ENCODE data around the gene PLOD3. TPM values are rescaled to one million over a fixed set of nuclear protein-coding genes. Genes with fewer than 3 reads are reported as not detected.

The PLOD3 gene
- polyA plus RNA-seq, 1 donor (not counting 4 experiments of a cell fraction or from before 2014, with no cell fraction given): 31.6 TPM

DNA sequence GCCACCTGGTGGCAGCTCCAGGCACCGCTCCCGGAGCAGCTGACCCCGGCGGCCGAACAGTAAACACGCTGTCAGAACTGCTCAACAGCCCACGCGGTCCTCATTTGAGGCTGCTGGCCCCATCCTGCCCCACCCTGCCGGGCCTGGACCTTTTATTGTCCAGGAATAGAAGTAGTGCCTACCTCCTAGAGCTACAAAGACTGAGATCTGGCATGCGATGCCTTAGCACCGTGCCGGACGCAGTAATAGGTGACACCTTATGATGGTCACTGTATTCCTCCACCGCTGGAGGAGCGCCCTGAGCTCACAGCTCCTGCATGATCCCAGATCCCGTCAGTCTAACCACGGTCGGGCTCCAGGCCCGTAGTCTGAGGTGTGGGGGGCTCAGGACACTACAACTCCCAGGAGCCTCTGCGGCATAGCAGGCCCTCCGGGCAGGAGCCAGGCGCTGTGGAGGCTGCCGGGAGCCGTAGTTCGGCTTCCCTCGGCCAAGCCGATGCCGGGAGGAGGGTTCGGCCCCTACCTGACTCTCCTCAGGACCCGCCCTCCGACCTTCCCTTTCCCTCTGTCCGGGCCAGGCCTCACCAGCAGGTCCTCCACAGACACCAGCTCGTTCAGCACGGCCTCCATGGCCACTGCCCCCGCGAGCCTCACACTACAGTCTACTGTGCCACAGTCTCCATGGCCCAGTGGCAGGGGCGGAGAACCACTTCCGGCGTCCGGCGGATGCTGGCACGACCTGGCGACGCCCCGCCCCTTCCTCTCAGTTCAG is 27.2 kb upstream of the PLOD3 start, which contains the start of gene FIS1:
Gene FIS1, minus strand, starts transcription at position 707 of the 772 bp plus-strand sequence. Its CDS starts 77 bp downstream, at position 630.
- DNase-seq (ENCODE audit: low read depth, low spot score) (no peak), FAIRE-seq (peak; percentile 20)
- Histone ChIP-seq H3K9me3 (ENCODE audit: control insufficient read depth, low read depth, low read length) (no peaks in the 10 kb centered on the region), H2AFZ (ENCODE audit: control insufficient read depth, low read length) (peak within 1 kb of the TSS; percentile 93), H3K4me1 (ENCODE audit: control insufficient read depth, extremely low read depth, insufficient read depth, low read length) (peaks cover 24% of the 10 kb centered on the region), H3K9me1 (ENCODE audit: control insufficient read depth, extremely low read depth, insufficient read depth, low read length) (no peaks in the 10 kb centered on the region), H3K4me2 (ENCODE audit: control insufficient read depth, extremely low read depth, insufficient read depth, low read depth, low read length) (peak within 1 kb of the TSS; percentile 93), H3K27ac (ENCODE audit: control insufficient read depth, insufficient read depth, low read length) (peak within 1 kb of the TSS; percentile 74), H3K79me2 (ENCODE audit: control insufficient read depth, insufficient read depth, low read length) (peaks cover 59% of the 10 kb centered on the region), H3K4me3 (ENCODE audit: control insufficient read depth in 2 of 3, extremely low read depth in 1 of 3, insufficient read depth in 2 of 3, low read depth in 1 of 3, low read length in 3 of 3) (peak within 1 kb of the TSS; percentile 64 to 73 (median 66)), H4K20me1 (ENCODE audit: control insufficient read depth, extremely low read depth, insufficient read depth, low read length) (no peaks in the 10 kb centered on the region), H3K27me3 (ENCODE audit: control insufficient read depth, extremely low read depth, insufficient read depth, low read length) (no peaks in the 10 kb centered on the region), H3K9ac (ENCODE audit: control insufficient read depth, extremely low read depth, insufficient read depth, low read length) (peak within 1 kb of the TSS; percentile 80), H3K36me3 (ENCODE audit: control insufficient read depth in 2 of 2, extremely low read depth in 1 of 2, insufficient read depth in 2 of 2, low read length in 2 of 2) (peaks cover 14 to 17% of the 10 kb centered on the region in 2 experiments)
- TF ChIP-seq, protein P1, sequence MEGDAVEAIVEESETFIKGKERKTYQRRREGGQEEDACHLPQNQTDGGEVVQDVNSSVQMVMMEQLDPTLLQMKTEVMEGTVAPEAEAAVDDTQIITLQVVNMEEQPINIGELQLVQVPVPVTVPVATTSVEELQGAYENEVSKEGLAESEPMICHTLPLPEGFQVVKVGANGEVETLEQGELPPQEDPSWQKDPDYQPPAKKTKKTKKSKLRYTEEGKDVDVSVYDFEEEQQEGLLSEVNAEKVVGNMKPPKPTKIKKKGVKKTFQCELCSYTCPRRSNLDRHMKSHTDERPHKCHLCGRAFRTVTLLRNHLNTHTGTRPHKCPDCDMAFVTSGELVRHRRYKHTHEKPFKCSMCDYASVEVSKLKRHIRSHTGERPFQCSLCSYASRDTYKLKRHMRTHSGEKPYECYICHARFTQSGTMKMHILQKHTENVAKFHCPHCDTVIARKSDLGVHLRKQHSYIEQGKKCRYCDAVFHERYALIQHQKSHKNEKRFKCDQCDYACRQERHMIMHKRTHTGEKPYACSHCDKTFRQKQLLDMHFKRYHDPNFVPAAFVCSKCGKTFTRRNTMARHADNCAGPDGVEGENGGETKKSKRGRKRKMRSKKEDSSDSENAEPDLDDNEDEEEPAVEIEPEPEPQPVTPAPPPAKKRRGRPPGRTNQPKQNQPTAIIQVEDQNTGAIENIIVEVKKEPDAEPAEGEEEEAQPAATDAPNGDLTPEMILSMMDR (optimal IDR thresholded peaks at IDR 0.05 in 1 of 3, IDR thresholded peaks at IDR 0.05 in 1 of 3, conservative IDR thresholded peaks at IDR 0.05 in 1 of 3; ENCODE audit: extremely low read depth in 1 of 3, insufficient read depth in 2 of 3, low read length in 3 of 3): peak; percentile 77 to 96 (median 87)
- TF ChIP-seq EZH2 (IDR thresholded peaks at IDR 0.05; ENCODE audit: low read length): no peak
- dilution Hi-C loops (cut with MboI; ENCODE audit: extremely low pct_ligation_motif_present, low sequenced_read_pairs): no loop called here

DNA sequence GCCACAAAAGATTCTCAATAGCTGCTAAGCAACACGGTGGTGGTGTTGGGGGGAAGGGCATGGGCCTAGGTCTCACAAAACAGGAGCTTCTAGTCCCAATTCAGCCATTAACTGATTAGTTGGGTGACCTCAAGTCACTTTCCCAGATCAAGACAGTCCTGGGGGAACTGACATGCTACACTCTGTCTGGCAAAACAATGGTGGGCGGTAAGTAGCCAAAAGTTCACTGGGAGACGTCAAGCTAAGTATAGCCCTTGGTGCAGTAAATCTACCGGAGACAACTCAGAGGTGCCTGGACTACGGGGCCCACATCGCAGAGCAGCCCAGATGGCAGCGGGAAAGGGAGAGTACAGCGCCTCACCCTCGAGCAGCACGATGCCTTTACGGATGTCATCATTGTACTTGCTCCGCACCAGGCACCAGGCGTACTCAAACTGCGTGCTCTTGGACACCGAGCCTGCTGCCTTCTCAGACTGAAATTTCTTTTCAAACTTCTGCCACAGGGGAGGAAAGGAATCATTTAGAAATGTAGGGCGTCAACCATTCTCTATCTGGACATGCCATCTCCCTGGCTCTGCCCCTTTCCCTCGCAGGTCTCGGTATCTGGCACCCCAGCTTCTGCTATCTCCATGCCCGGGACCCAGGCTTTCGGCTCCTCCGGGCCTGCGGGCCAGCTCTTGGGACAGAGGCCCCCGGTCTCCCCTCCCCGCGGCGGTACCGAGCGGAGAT is 26.4 kb upstream of the PLOD3 start:
- no peak for FAIRE-seq
- H3K27ac ChIP-seq (ENCODE audit: control insufficient read depth, insufficient read depth, low read length): peak overlapping the region; percentile 74
- H3K4me1 ChIP-seq (ENCODE audit: control insufficient read depth, extremely low read depth, insufficient read depth, low read length): peaks cover 24% of the 10 kb centered on the region
- TF ChIP-seq, protein P1 (optimal IDR thresholded peaks at IDR 0.05 in 1 of 3, IDR thresholded peaks at IDR 0.05 in 1 of 3, conservative IDR thresholded peaks at IDR 0.05 in 1 of 3; ENCODE audit: extremely low read depth in 1 of 3, insufficient read depth in 2 of 3, low read length in 3 of 3): peak in 1 of 3 experiments; percentile 21
- no peak for TF ChIP-seq EZH2 (IDR thresholded peaks at IDR 0.05; ENCODE audit: low read length)
- peaks cover 52% of the 10 kb centered on the region for H3K79me2 ChIP-seq (ENCODE audit: control insufficient read depth, insufficient read depth, low read length)
- peaks cover 16 to 17% of the 10 kb centered on the region in 2 experiments for H3K36me3 ChIP-seq (ENCODE audit: control insufficient read depth in 2 of 2, extremely low read depth in 1 of 2, insufficient read depth in 2 of 2, low read length in 2 of 2)
- dilution Hi-C loops (cut with MboI; ENCODE audit: extremely low pct_ligation_motif_present, low sequenced_read_pairs): no loop called here
- H3K9ac ChIP-seq (ENCODE audit: control insufficient read depth, extremely low read depth, insufficient read depth, low read length): peak overlapping the region; percentile 80
- H3K9me1 ChIP-seq (ENCODE audit: control insufficient read depth, extremely low read depth, insufficient read depth, low read length): no peaks in the 10 kb centered on the region
- no peaks in the 10 kb centered on the region for H3K9me3 ChIP-seq (ENCODE audit: control insufficient read depth, low read depth, low read length)
- no peaks in the 10 kb centered on the region for H3K27me3 ChIP-seq (ENCODE audit: control insufficient read depth, extremely low read depth, insufficient read depth, low read length)
- no peaks in the 10 kb centered on the region for H4K20me1 ChIP-seq (ENCODE audit: control insufficient read depth, extremely low read depth, insufficient read depth, low read length)
- peak overlapping the region; percentile 64 to 73 (median 66) for H3K4me3 ChIP-seq (ENCODE audit: control insufficient read depth in 2 of 3, extremely low read depth in 1 of 3, insufficient read depth in 2 of 3, low read depth in 1 of 3, low read length in 3 of 3)
- H2AFZ ChIP-seq (ENCODE audit: control insufficient read depth, low read length): peak overlapping the region; percentile 50
- peak overlapping the region; percentile 93 for H3K4me2 ChIP-seq (ENCODE audit: control insufficient read depth, extremely low read depth, insufficient read depth, low read depth, low read length)
- DNase-seq (ENCODE audit: low read depth, low spot score): no peak

Data from keratinocyte (primary cell).